HEK293 (cell line): ENCODE results near the gene OR6A2.

Experiments
- CTCF ChIA-PET: fragments of 350-600 bp; formaldehyde crosslinking; extraction: SDS; loops from one replicate; lab custom pipeline; 2021; ENCODE audit warnings: antibody characterized with exemption; lab: Yijun Ruan, JAX
- POLR2A ChIA-PET: fragments of 300-600 bp; formaldehyde crosslinking; extraction: SDS; loops from one replicate; lab custom pipeline; 2020; ENCODE audit warnings: antibody characterized with exemption, inconsistent platforms; lab: Yijun Ruan, JAX
- H3K27ac ChIP-seq: fragments of 200-500 bp; sonication (Bioruptor generic); 2 replicates; pipeline ENCODE4 v1.5.1; 2014; ENCODE audit warnings: low read depth, low read length, control low read depth, inconsistent platforms; ENCODE audit errors: extremely low read depth
- H3K36me3 ChIP-seq, 2 experiments: fragments of 200-500 bp in 1 of 2; sonication (Bioruptor generic) in 1 of 2; 1 replicate in 1 of 2; 2 replicates in 1 of 2; pipeline ENCODE4 v1.5.1; 2014 to 2017; ENCODE audit warnings: inconsistent platforms in 2 of 2, low read length in 2 of 2; ENCODE audit not compliant: control insufficient read depth in 2 of 2, insufficient read depth in 1 of 2
- H3K4me1 ChIP-seq: fragments of 200-500 bp; sonication (Bioruptor generic); 2 replicates; pipeline ENCODE4 v1.5.1; 2014; ENCODE audit warnings: mild to moderate bottlenecking, low read length, inconsistent platforms; ENCODE audit not compliant: control insufficient read depth, insufficient read depth
- H3K4me3 ChIP-seq: 2 replicates; pipeline ENCODE4 v1.5.1; 2011; ENCODE audit warnings: low read depth, mild to moderate bottlenecking, control low read depth, low read length, moderate library complexity
- H3K9me3 ChIP-seq: fragments of 200-500 bp; sonication (Bioruptor generic); 2 replicates; pipeline ENCODE4 v1.5.1; 2014; ENCODE audit warnings: low read depth, low read length, inconsistent platforms; ENCODE audit not compliant: control insufficient read depth, insufficient read depth
- HOXA7 ChIP-seq: sonication (generic); formaldehyde crosslinking; IDR thresholded peaks from 2 replicates; pipeline ENCODE4 v1.8.1; 2022; ENCODE audit warnings: missing genetic modification reagents, borderline replicate concordance
- KLF1 ChIP-seq: fragments of 450-650 bp; formaldehyde crosslinking; IDR thresholded peaks from 2 replicates; pipeline ENCODE4 v1.5.1; 2016; ENCODE audit warnings: missing biosample characterization, missing genetic modification characterization
- KLF16 ChIP-seq: fragments of 450-650 bp; formaldehyde crosslinking; IDR thresholded peaks from 2 replicates; pipeline ENCODE4 v1.5.1; 2017; ENCODE audit warnings: missing biosample characterization, missing genetic modification characterization
- PRDM6 ChIP-seq: fragments of 450-650 bp; formaldehyde crosslinking; IDR thresholded peaks from 2 replicates; pipeline ENCODE4 v1.5.1; 2017; ENCODE audit warnings: missing biosample characterization, missing genetic modification characterization
- SP2 ChIP-seq: fragments of 450-650 bp; formaldehyde crosslinking; IDR thresholded peaks from 2 replicates; pipeline ENCODE4 v1.5.1; 2016; ENCODE audit warnings: missing biosample characterization, missing genetic modification characterization
- ZBTB21 ChIP-seq: fragments of 450-650 bp; formaldehyde crosslinking; IDR thresholded peaks from 2 replicates; pipeline ENCODE4 v1.5.1; 2017; ENCODE audit warnings: missing biosample characterization, missing genetic modification characterization
- ZFP37 ChIP-seq: fragments of 450-650 bp; formaldehyde crosslinking; IDR thresholded peaks from 2 replicates; pipeline ENCODE4 v1.5.1; 2016; ENCODE audit warnings: missing biosample characterization, missing genetic modification characterization
- ZNF174 ChIP-seq: fragments of 450-650 bp; formaldehyde crosslinking; IDR thresholded peaks from 2 replicates; pipeline ENCODE4 v1.5.0; 2017; ENCODE audit warnings: missing biosample characterization, mild to moderate bottlenecking, missing genetic modification characterization
- ZNF202 ChIP-seq: fragments of 450-650 bp; formaldehyde crosslinking; IDR thresholded peaks from 2 replicates; pipeline ENCODE4 v1.5.1; 2016; ENCODE audit warnings: missing biosample characterization, missing genetic modification characterization, borderline replicate concordance
- ZNF394 ChIP-seq: fragments of 450-650 bp; formaldehyde crosslinking; IDR thresholded peaks from 2 replicates; pipeline ENCODE4 v1.5.1; 2016; ENCODE audit warnings: missing biosample characterization, missing genetic modification characterization, mild to moderate bottlenecking, moderate library complexity, borderline replicate concordance
- ZNF473 ChIP-seq: fragments of 450-650 bp; formaldehyde crosslinking; IDR thresholded peaks from 2 replicates; pipeline ENCODE4 v1.5.1; 2017; ENCODE audit warnings: missing biosample characterization, missing genetic modification characterization
- ZNF518A ChIP-seq: fragments of 450-650 bp; formaldehyde crosslinking; conservative IDR thresholded peaks from 2 replicates; pipeline ENCODE4 v1.5.1; 2016; ENCODE audit warnings: low read depth, missing biosample characterization, missing genetic modification characterization
- ZNF658 ChIP-seq: fragments of 450-650 bp; formaldehyde crosslinking; IDR thresholded peaks from 2 replicates; pipeline ENCODE4; 2016; ENCODE audit warnings: missing biosample characterization, missing genetic modification characterization
- ZNF670 ChIP-seq: fragments of 450-650 bp; formaldehyde crosslinking; IDR thresholded peaks from 2 replicates; pipeline ENCODE4 v1.5.1; 2016; ENCODE audit warnings: missing biosample characterization, missing genetic modification characterization, low read depth

Gene OR6A2

GRCh38 chr11:6799402-6799801 lies at the start of gene OR6A2:
OR6A2 (minus strand) TSS chr11:6799689; CDS start chr11:6795708, 3,981 bp downstream.
- H3K27ac ChIP-seq = no peak within 1 kb of the TSS
- no peak within 1 kb of the TSS for H3K4me3 ChIP-seq
- TF ChIP-seq KLF16 = no peak
- no peaks in the 10 kb centered on the region for H3K9me3 ChIP-seq
- ChIA-PET POLR2A (no interaction called here), CTCF (interaction anchor here (0.6 to 2.3 kb wide), 2 partner anchors 13 to 715 kb away, joined by 3 to 7 read pairs; partner anchors contain the start of gene PPFIBP2)
- no peaks in the 10 kb centered on the region for H3K4me1 ChIP-seq
- no peaks in the 10 kb centered on the region for H3K36me3 ChIP-seq

GRCh38 chr11:6845383-6845782 lies 45.9 kb upstream of the OR6A2 start, which contains the start of gene OR10A5:
OR10A5 (plus strand) TSS chr11:6845683; CDS start chr11:6845683, 0 bp downstream.
- no peak within 1 kb of the TSS for H3K27ac ChIP-seq
- no peaks in the 10 kb centered on the region for H3K9me3 ChIP-seq
- TF ChIP-seq ZNF670 (tag by site-specific recombination) (no peak), PRDM6 (tag by site-specific recombination) (no peak), ZNF658 (no peak), ZNF394 (tag by site-specific recombination) (no peak), ZFP37 (tag by site-specific recombination) (no peak), ZBTB21 (tag by site-specific recombination) (no peak), ZNF174 (tag by site-specific recombination) (no peak), HOXA7 (no peak), ZNF202 (tag by site-specific recombination) (no peak), ZNF473 (no peak), ZNF518A (tag by site-specific recombination) (no peak)
- H3K4me3 ChIP-seq = no peak within 1 kb of the TSS
- POLR2A ChIA-PET = no interaction called here
- CTCF ChIA-PET = no interaction called here
- H3K36me3 ChIP-seq = no peaks in the 10 kb centered on the region
- no peaks in the 10 kb centered on the region for H3K4me1 ChIP-seq

- no peaks in the 10 kb centered on the region for H3K9me3 ChIP-seq
- no peak overlapping the region for H3K27ac ChIP-seq
- H3K36me3 ChIP-seq = no peaks in the 10 kb centered on the region
- ChIA-PET CTCF (no interaction called here), POLR2A (no interaction called here)
- no peak overlapping the region for H3K4me3 ChIP-seq
- TF ChIP-seq KLF1 (tag by site-specific recombination) (peak; percentile 58; the same call in 1 of the 2 replicates), SP2 (tag by site-specific recombination) (no peak)
- no peaks in the 10 kb centered on the region for H3K4me1 ChIP-seq
Observed at GRCh38 chr11:6844356-6844755, 44.9 kb upstream of the OR6A2 start.
